OCI-LY3 (cell line): ENCODE measurements around the gene ZNF429.

Experiments
- CTCF ChIP-seq: fragments of 200-600, 300-600 bp; sonication (generic); IDR thresholded peaks from 2 replicates; pipeline ENCODE4 v1.5.1; 2014; ENCODE audit warnings: antibody characterized with exemption, low read length, low read depth
- EZH2phosphoT487 ChIP-seq: fragments of 200-600 bp; shearing (Covaris generic); IDR thresholded peaks from 2 replicates; pipeline ENCODE4 v1.6.1; 2018; ENCODE audit warnings: antibody characterized with exemption, mixed run types, low read depth

GRCh38 chr19:21564406-21564805 is 59.0 kb downstream of the ZNF429 start:
- TF ChIP-seq CTCF (no peak), EZH2phosphoT487 (no peak)
